ENCODE data around the gene RAB11FIP3. TPM values are rescaled to one million over a fixed set of nuclear protein-coding genes. Genes with fewer than 3 reads are reported as not detected.

Gene RAB11FIP3
- polyA plus RNA-seq, 1 donor, result 114 TPM

GRCh38 chr16:519425-519824 is 94.0 kb downstream of the RAB11FIP3 start:
- no peak overlapping the region for H3K4me3 ChIP-seq (ENCODE audit: low read length)
- DNase-seq, result no peak
- no peaks in the 10 kb centered on the region for H3K9me3 ChIP-seq (ENCODE audit: control insufficient read depth, low read depth, low read length)
- H3K36me3 ChIP-seq (ENCODE audit: control insufficient read depth, insufficient read depth, low read length), result peaks cover 60% of the 10 kb centered on the region
- H3K4me1 ChIP-seq (ENCODE audit: control insufficient read depth, insufficient read depth, low read length), result peaks cover 18% of the 10 kb centered on the region
- no peak overlapping the region for H3K27ac ChIP-seq (ENCODE audit: low read length)
- H3K27me3 ChIP-seq (ENCODE audit: control insufficient read depth, insufficient read depth, low read length), result no peaks in the 10 kb centered on the region
- WGBS (ENCODE audit: insufficient coverage, low lambda C conversion rate), result no CpG with 5 or more reads among the region's 19 CpGs

DNA sequence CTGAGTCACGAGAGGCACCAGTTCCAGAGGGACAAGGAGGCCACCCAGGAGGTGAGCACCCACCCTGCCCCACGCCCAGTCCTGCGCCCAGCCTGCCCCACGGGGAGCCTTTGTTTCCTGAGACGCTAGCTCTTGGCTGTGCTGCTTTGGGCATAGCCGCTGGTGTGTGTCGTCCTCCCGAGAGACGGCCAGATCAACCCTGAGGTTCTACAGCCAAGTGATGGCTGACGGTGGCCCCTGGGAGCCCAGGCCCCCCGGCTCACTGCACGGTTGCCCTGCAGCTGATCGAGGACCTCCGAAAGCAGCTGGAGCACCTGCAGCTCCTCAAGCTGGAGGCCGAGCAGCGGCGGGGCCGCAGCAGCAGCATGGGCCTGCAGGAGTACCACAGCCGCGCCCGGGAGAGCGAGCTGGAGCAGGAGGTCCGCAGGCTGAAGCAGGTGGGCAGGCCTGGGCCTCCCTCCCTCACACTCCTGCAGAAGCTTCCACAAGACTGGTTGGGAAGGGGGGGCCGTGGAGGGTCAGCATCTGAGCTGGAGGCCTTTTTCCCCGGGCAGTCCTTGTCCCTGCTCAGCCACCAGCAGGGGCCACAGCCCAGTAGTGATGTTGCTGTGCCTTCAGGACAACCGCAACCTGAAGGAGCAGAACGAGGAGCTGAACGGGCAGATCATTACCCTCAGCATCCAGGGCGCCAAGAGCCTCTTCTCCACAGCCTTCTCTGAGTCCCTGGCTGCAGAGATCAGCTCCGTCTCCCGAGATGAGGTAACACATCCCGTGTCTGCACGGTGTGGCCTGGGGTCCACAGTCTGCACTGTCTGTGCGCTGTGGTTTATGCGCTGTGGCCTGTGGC is 94.6 kb downstream of the RAB11FIP3 start:
- Histone ChIP-seq H3K36me3 (ENCODE audit: control insufficient read depth, insufficient read depth, low read length) (peaks cover 56% of the 10 kb centered on the region), H3K9me3 (ENCODE audit: control insufficient read depth, low read depth, low read length) (no peaks in the 10 kb centered on the region), H3K27ac (ENCODE audit: low read length) (no peak overlapping the region), H3K27me3 (ENCODE audit: control insufficient read depth, insufficient read depth, low read length) (no peaks in the 10 kb centered on the region), H3K4me1 (ENCODE audit: control insufficient read depth, insufficient read depth, low read length) (peaks cover 22% of the 10 kb centered on the region), H3K4me3 (ENCODE audit: low read length) (no peak overlapping the region)
- DNase-seq, result no peak
- no CpG with 5 or more reads among the region's 35 CpGs for WGBS (ENCODE audit: insufficient coverage, low lambda C conversion rate)

GRCh38 chr16:520847-521246 is 95.4 kb downstream of the RAB11FIP3 start:
- no peak for DNase-seq
- Histone ChIP-seq H3K27me3 (ENCODE audit: control insufficient read depth, insufficient read depth, low read length) (no peaks in the 10 kb centered on the region), H3K36me3 (ENCODE audit: control insufficient read depth, insufficient read depth, low read length) (peaks cover 49% of the 10 kb centered on the region), H3K4me3 (ENCODE audit: low read length) (no peak overlapping the region), H3K9me3 (ENCODE audit: control insufficient read depth, low read depth, low read length) (no peaks in the 10 kb centered on the region), H3K4me1 (ENCODE audit: control insufficient read depth, insufficient read depth, low read length) (peaks cover 29% of the 10 kb centered on the region), H3K27ac (ENCODE audit: low read length) (no peak overlapping the region)
- WGBS (ENCODE audit: insufficient coverage, low lambda C conversion rate), result no CpG with 5 or more reads among the region's 13 CpGs

GRCh38 chr16:521381-522210 is 96.1 kb downstream of the RAB11FIP3 start:
- no CpG with 5 or more reads among the region's 34 CpGs for WGBS (ENCODE audit: insufficient coverage, low lambda C conversion rate)
- Histone ChIP-seq H3K4me3 (ENCODE audit: low read length) (no peak overlapping the region), H3K27ac (ENCODE audit: low read length) (no peak overlapping the region), H3K9me3 (ENCODE audit: control insufficient read depth, low read depth, low read length) (no peaks in the 10 kb centered on the region), H3K27me3 (ENCODE audit: control insufficient read depth, insufficient read depth, low read length) (no peaks in the 10 kb centered on the region), H3K4me1 (ENCODE audit: control insufficient read depth, insufficient read depth, low read length) (peaks cover 36% of the 10 kb centered on the region), H3K36me3 (ENCODE audit: control insufficient read depth, insufficient read depth, low read length) (peaks cover 43% of the 10 kb centered on the region)
- DNase-seq, result peak in 1 of 2 donors; percentile 47

GRCh38 chr16:522320-523096 is 97.1 kb downstream of the RAB11FIP3 start:
- H3K4me3 ChIP-seq (ENCODE audit: low read length), result no peak overlapping the region
- WGBS (ENCODE audit: insufficient coverage, low lambda C conversion rate), result 88% methylated on average over 4 of the region's 23 CpGs
- peaks cover 37% of the 10 kb centered on the region for H3K36me3 ChIP-seq (ENCODE audit: control insufficient read depth, insufficient read depth, low read length)
- H3K4me1 ChIP-seq (ENCODE audit: control insufficient read depth, insufficient read depth, low read length), result peaks cover 37% of the 10 kb centered on the region
- H3K27ac ChIP-seq (ENCODE audit: low read length), result no peak overlapping the region
- no peak for DNase-seq
- no peaks in the 10 kb centered on the region for H3K9me3 ChIP-seq (ENCODE audit: control insufficient read depth, low read depth, low read length)
- H3K27me3 ChIP-seq (ENCODE audit: control insufficient read depth, insufficient read depth, low read length), result no peaks in the 10 kb centered on the region

- H3K36me3 ChIP-seq (ENCODE audit: control insufficient read depth, insufficient read depth, low read length), result peaks cover 34% of the 10 kb centered on the region
- no peaks in the 10 kb centered on the region for H3K9me3 ChIP-seq (ENCODE audit: control insufficient read depth, low read depth, low read length)
- no peak for DNase-seq
- H3K4me3 ChIP-seq (ENCODE audit: low read length), result no peak overlapping the region
- peaks cover 37% of the 10 kb centered on the region for H3K4me1 ChIP-seq (ENCODE audit: control insufficient read depth, insufficient read depth, low read length)
- no peak overlapping the region for H3K27ac ChIP-seq (ENCODE audit: low read length)
- no CpG with 5 or more reads among the region's 22 CpGs for WGBS (ENCODE audit: insufficient coverage, low lambda C conversion rate)
- no peaks in the 10 kb centered on the region for H3K27me3 ChIP-seq (ENCODE audit: control insufficient read depth, insufficient read depth, low read length)
These were observed 97.8 kb downstream of the RAB11FIP3 start for GRCh38 chr16:523097-523741.

GRCh38 chr16:524274-525040 is 99.0 kb downstream of the RAB11FIP3 start:
- Histone ChIP-seq H3K27me3 (ENCODE audit: control insufficient read depth, insufficient read depth, low read length) (no peaks in the 10 kb centered on the region), H3K4me1 (ENCODE audit: control insufficient read depth, insufficient read depth, low read length) (peaks cover 43% of the 10 kb centered on the region), H3K36me3 (ENCODE audit: control insufficient read depth, insufficient read depth, low read length) (peaks cover 28% of the 10 kb centered on the region), H3K9me3 (ENCODE audit: control insufficient read depth, low read depth, low read length) (no peaks in the 10 kb centered on the region), H3K4me3 (ENCODE audit: low read length) (no peak overlapping the region), H3K27ac (ENCODE audit: low read length) (peak overlapping the region; percentile 75)
- no CpG with 5 or more reads among the region's 24 CpGs for WGBS (ENCODE audit: insufficient coverage, low lambda C conversion rate)
- no peak for DNase-seq

DNA sequence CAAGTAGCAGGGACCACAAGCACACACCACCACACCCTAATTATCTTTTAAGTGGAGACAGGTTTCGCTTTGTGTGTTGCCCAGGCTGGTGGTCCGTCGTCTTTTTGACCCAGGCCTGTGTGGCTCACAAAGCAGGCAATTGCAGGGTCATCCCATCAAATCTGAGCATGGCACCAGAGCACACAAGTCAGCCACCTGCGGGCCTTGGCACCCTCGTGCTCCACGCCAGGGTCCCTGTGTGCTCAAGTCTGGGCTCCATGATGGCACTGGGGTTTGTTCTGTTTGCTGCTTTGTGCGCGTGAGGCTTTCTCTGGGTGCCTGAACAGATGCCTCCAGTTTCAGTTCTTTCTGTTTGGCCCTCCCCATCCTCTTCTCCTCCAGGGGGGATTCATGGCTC is 99.7 kb downstream of the RAB11FIP3 start:
- H3K27ac ChIP-seq (ENCODE audit: low read length), result peak overlapping the region; percentile 75
- peaks cover 50% of the 10 kb centered on the region for H3K4me1 ChIP-seq (ENCODE audit: control insufficient read depth, insufficient read depth, low read length)
- no CpG with 5 or more reads among the region's 8 CpGs for WGBS (ENCODE audit: insufficient coverage, low lambda C conversion rate)
- no peak for DNase-seq
- H3K9me3 ChIP-seq (ENCODE audit: control insufficient read depth, low read depth, low read length), result no peaks in the 10 kb centered on the region
- H3K36me3 ChIP-seq (ENCODE audit: control insufficient read depth, insufficient read depth, low read length), result peaks cover 24% of the 10 kb centered on the region
- no peak overlapping the region for H3K4me3 ChIP-seq (ENCODE audit: low read length)
- no peaks in the 10 kb centered on the region for H3K27me3 ChIP-seq (ENCODE audit: control insufficient read depth, insufficient read depth, low read length)

DNA sequence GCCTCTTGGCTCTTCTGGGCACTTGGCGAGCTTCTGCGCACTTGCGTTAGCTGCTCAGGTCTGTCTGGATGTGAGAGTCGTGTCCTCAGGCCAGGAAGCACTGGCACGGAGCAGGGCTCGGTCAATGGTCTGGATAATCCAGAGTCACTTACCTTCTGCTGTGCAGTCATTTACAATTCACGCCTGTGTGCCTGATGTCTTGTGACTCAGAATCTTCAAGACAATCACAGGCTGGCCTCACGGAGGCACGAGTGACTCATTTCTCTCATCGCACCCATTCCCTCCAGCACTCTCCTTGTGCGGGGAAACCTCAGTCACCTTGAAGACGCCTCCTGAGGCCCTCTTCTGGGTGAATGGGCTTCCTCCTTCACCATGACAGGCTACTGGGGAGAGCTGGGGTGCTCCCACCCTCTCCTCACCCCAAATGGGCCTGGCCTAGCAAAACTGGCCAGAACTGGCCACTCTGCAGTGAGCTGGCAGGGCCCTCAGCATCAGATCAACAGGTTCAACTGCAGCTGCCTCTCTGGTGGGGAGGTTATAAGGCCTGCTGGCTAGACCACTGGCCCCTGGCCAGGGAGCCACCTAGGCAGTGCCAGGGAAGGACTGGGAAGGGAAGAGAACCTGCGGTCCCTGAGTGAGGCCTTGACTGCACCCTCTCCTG is 100.2 kb downstream of the RAB11FIP3 start:
- Histone ChIP-seq H3K27ac (ENCODE audit: low read length) (peak overlapping the region; percentile 95), H3K4me1 (ENCODE audit: control insufficient read depth, insufficient read depth, low read length) (peaks cover 55% of the 10 kb centered on the region), H3K27me3 (ENCODE audit: control insufficient read depth, insufficient read depth, low read length) (no peaks in the 10 kb centered on the region), H3K36me3 (ENCODE audit: control insufficient read depth, insufficient read depth, low read length) (peaks cover 22% of the 10 kb centered on the region), H3K4me3 (ENCODE audit: low read length) (peak overlapping the region; percentile 78), H3K9me3 (ENCODE audit: control insufficient read depth, low read depth, low read length) (no peaks in the 10 kb centered on the region)
- WGBS (ENCODE audit: insufficient coverage, low lambda C conversion rate), result no CpG with 5 or more reads among the region's 13 CpGs
- peak; percentile 76 to 89 for DNase-seq
